Measurements from ENCODE around the gene SLC13A3.

The SLC13A3 gene

DNA sequence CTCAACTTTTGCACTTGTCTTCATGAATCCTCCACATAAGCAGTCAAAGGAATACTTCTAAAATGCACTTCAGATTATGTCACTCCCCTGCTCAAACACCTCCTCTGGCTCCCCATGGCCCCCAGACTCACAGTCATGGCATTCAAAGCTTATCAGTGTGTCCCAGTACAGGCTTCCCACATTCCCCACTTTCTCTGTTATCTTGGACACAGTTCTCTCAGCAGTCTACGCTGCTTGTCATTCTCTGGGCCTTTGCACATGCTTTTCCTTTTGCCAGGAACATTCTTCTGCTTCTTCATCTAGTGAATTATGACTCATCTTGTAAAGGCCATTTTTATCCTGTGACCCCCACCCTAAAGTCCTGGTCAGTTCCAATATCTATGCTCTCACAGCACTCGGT is 31.8 kb downstream of the SLC13A3 start:
- no peak for ATAC-seq
- Mint-ChIP-seq H3K27me3 (peaks cover 20% of the 10 kb centered on the region), H3K4me3 (no peak overlapping the region), H3K9me3 (peaks cover 14% of the 10 kb centered on the region), H3K4me1 (no peaks in the 10 kb centered on the region), H3K27ac (no peak overlapping the region), H3K36me3 (peaks cover 5% of the 10 kb centered on the region)

GRCh38 chr20:46618316-46619100 is 32.8 kb downstream of the SLC13A3 start:
- no peak for ATAC-seq
- H3K9me3 Mint-ChIP-seq: peaks cover 7% of the 10 kb centered on the region
- no peak overlapping the region for H3K4me3 Mint-ChIP-seq
- no peaks in the 10 kb centered on the region for H3K36me3 Mint-ChIP-seq
- H3K27ac Mint-ChIP-seq: no peak overlapping the region
- H3K4me1 Mint-ChIP-seq: no peaks in the 10 kb centered on the region
- peaks cover 15% of the 10 kb centered on the region for H3K27me3 Mint-ChIP-seq

- H3K27me3 Mint-ChIP-seq: peaks cover 37% of the 10 kb centered on the region
These were observed 36.8 kb downstream of the SLC13A3 start for GRCh38 chr20:46614503-46614902.

DNA sequence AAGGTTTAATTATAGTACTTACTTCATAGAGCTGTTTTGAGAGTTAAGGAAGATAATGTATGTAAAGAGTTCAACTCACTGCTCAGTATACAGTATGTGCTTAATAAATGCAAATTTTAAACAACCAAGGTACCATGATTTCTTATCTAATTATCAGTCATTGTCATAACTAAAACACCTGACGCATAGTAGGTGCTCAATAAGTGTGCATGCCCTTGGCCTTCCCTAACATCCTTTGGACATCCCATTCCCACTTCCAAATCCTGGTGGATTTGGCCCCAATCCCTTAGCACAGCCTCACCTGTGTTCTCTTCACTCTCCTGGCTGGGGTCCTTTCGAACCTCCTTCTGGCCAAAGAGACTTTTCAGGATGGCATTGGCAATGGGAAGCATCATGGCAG is 41.1 kb downstream of the SLC13A3 start:
- Mint-ChIP-seq H3K36me3 (no peaks in the 10 kb centered on the region), H3K27ac (no peak overlapping the region), H3K9me3 (no peaks in the 10 kb centered on the region), H3K4me1 (no peaks in the 10 kb centered on the region), H3K27me3 (peaks cover 31% of the 10 kb centered on the region), H3K4me3 (no peak overlapping the region)
- ATAC-seq: no peak

More at GRCh38 chr20:46614503-46614902, 36.8 kb downstream of the SLC13A3 start:
- Mint-ChIP-seq H3K9me3 (peaks cover 6% of the 10 kb centered on the region), H3K4me1 (no peaks in the 10 kb centered on the region), H3K36me3 (no peaks in the 10 kb centered on the region), H3K4me3 (no peak overlapping the region), H3K27ac (no peak overlapping the region)
- no peak for ATAC-seq

DNA sequence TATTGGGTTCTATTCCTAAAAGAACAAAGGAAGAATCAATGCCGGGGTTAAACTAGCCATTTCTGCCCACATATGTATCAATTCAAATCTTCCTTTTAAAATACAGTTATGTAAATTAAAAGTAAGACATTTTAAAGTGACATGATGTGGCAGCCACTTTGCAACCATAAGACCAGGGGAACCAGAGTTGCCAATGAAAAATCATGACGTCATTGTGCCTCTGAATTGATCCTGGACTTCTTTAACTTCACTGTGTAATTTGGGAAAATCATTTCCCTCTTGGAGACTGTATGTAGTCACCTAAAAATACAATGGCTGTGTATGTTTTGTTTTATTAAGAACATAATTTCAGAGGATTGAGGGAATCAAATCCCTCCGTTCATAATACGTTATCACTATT is 42.2 kb downstream of the SLC13A3 start:
- H3K9me3 Mint-ChIP-seq: no peaks in the 10 kb centered on the region
- no peak overlapping the region for H3K27ac Mint-ChIP-seq
- no peak overlapping the region for H3K4me3 Mint-ChIP-seq
- H3K4me1 Mint-ChIP-seq: peaks cover 3% of the 10 kb centered on the region
- peaks cover 31% of the 10 kb centered on the region for H3K27me3 Mint-ChIP-seq
- ATAC-seq: no peak
- no peaks in the 10 kb centered on the region for H3K36me3 Mint-ChIP-seq

- no peak overlapping the region for H3K27ac Mint-ChIP-seq
- H3K9me3 Mint-ChIP-seq: no peaks in the 10 kb centered on the region
- ATAC-seq: no peak
- no peak overlapping the region for H3K4me3 Mint-ChIP-seq
- H3K36me3 Mint-ChIP-seq: no peaks in the 10 kb centered on the region
- H3K27me3 Mint-ChIP-seq: peaks cover 21% of the 10 kb centered on the region
- peaks cover 6% of the 10 kb centered on the region for H3K4me1 Mint-ChIP-seq
These were observed 43.3 kb downstream of the SLC13A3 start for GRCh38 chr20:46607849-46608497.

DNA sequence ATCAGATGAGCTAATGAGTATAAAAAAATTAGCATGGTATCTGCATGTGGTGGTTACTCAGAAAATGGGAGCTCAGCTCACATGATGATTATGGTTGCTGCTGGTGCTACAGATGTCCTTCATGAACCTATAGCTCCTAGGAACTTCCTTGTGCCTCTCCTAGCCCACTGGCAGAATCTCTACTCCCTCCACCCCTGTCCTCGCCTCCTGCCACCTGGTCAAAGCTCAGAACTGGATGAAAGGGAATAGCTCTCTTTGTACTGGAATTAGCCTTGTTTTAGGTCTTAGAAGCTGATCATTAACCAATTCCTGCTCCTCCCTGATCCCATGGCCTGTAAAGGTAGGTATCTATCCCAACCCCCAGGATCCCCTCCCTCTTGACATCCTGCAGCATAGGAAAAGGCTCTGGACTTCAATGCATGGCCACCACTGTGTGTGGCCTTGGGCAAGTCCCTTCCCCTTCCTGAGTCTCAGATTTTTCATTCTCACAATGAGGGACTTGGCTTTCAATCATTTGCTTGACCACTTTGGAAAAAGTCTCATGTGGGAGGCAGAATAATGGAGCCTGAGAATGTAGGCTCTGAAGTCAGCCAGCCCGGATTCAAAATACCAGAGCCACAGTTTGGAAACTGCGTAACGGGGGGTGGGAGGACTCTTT is 43.9 kb downstream of the SLC13A3 start:
- Mint-ChIP-seq H3K4me3 (no peak overlapping the region), H3K4me1 (peaks cover 6% of the 10 kb centered on the region), H3K9me3 (no peaks in the 10 kb centered on the region), H3K27me3 (peaks cover 20% of the 10 kb centered on the region), H3K36me3 (no peaks in the 10 kb centered on the region), H3K27ac (no peak overlapping the region)
- ATAC-seq: no peak

GRCh38 chr20:46606817-46607190 is 44.5 kb downstream of the SLC13A3 start:
- Mint-ChIP-seq H3K9me3 (no peaks in the 10 kb centered on the region), H3K27ac (no peak overlapping the region), H3K27me3 (peaks cover 17% of the 10 kb centered on the region), H3K36me3 (no peaks in the 10 kb centered on the region), H3K4me1 (peaks cover 6% of the 10 kb centered on the region), H3K4me3 (no peak overlapping the region)
- ATAC-seq: no peak

DNA sequence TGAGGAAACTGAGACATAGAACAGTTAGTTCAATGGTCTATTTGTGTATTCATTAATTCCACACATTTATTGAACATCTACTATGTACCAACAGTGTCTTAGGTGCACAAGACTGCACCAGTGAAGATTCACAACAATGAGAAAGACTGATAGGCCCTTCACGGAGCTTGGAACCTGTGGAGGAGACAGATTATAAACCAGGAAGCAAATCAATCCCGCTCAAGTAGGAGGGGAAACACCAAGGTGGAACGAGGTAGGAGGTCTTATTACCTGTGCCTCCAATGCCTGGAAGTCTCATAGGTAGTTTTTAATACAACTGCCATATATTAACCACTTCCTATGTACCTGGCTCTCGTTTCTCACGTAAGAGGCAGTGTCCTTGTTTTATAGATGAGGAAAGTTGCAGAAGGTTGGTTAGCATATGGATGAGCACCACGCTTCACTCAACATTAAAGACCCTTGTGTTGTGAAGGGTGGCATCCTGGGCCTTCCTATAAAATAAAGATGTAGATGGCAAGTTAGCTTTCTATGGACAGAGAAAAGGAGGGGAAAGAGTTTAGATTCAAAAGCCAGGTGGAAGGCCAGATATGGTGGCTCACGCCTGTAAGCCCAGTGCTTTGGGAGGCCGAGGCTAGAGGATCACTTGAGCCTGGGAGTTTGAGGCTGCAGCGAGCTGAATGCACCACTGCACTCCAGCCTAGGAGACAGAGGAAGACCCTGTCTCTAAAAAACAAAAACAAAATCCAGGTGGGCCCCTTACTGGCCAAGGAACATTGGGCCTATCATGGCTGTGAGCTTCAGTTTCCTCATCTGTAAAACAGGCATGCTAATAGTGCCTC is 45.1 kb downstream of the SLC13A3 start:
- Mint-ChIP-seq H3K9me3 (peaks cover 3% of the 10 kb centered on the region), H3K4me3 (no peak overlapping the region), H3K27ac (no peak overlapping the region), H3K36me3 (no peaks in the 10 kb centered on the region), H3K27me3 (peaks cover 17% of the 10 kb centered on the region), H3K4me1 (peaks cover 6% of the 10 kb centered on the region)
- ATAC-seq: no peak

DNA sequence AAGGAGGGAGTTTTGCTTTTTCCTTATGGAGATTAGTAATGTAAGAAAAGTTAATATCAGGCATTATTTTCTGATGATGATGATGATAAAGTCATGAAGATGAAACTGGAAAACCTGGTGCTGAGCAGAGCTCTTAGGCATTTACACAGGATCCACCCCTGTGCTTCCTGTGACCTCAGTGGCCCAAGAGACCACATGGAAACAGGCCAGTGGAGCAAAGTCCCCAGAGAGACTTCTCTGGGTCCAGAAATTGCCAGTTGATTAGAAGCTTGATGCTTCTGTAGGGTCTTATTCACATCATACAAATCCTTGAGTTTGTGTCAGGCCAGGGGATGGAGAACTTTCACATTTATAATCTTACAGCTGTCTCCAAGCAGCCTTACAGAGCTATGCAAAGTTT is 46.1 kb downstream of the SLC13A3 start:
- no peak for ATAC-seq

GRCh38 chr20:46604551-46605133 is 46.6 kb downstream of the SLC13A3 start:
- Mint-ChIP-seq H3K9me3 (peaks cover 8% of the 10 kb centered on the region), H3K4me1 (peaks cover 6% of the 10 kb centered on the region), H3K27me3 (peaks cover 24% of the 10 kb centered on the region), H3K27ac (no peak overlapping the region), H3K4me3 (no peak overlapping the region), H3K36me3 (no peaks in the 10 kb centered on the region)
- ATAC-seq: no peak

More for the DNA sequence above, 46.1 kb downstream of the SLC13A3 start:
- Mint-ChIP-seq H3K4me1 (peaks cover 6% of the 10 kb centered on the region), H3K27me3 (peaks cover 19% of the 10 kb centered on the region), H3K9me3 (peaks cover 4% of the 10 kb centered on the region), H3K27ac (no peak overlapping the region), H3K4me3 (no peak overlapping the region), H3K36me3 (no peaks in the 10 kb centered on the region)

DNA sequence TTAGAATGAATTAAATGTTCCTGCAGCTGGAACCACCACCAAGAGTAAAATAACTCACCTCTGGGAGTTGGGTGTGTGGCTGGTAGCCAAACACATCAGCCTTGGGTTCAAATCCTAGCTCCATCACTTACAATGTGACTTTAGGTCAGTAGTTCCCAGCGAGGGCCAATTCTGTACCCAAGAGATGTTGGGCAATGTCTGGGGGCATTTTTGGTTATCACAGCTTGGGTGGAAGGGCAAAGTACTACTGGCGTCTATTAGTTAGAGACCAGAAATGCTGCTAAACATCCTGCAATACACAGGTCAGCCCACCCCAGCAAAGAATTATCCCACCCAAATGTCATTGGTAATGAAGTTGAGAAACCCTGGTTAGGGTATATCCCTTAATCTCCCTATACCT is 48.8 kb downstream of the SLC13A3 start:
- Mint-ChIP-seq H3K36me3 (no peaks in the 10 kb centered on the region), H3K4me3 (no peak overlapping the region), H3K4me1 (peaks cover 6% of the 10 kb centered on the region), H3K27me3 (peaks cover 37% of the 10 kb centered on the region), H3K9me3 (peaks cover 8% of the 10 kb centered on the region), H3K27ac (no peak overlapping the region)
- no peak for ATAC-seq

DNA sequence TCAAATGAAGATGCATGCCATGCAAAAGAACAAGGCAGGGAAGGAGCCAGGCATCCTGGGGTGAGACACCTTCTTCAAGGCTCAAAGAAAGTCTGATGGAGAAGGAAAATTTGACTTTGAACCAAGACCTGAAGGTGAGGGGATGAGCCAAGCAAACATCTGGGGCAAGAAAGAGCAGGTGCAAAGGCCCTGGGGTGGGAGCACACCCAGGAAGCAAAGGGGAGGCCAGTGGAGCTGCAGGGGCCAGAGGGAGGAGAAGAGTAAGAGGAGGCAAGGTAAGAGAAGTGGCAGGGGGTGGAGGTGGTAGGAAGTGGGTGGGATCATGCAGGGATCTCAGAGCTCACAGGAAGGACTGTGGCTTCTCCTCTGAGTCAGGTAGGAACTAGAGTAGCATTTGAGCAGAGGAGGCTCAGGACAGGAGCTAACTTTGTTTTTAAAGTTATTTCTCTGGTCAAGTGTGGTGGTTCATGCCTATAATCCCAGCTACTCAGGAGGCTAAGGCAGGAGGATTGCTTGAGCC is 49.6 kb downstream of the SLC13A3 start:
- no peak overlapping the region for H3K27ac Mint-ChIP-seq
- H3K36me3 Mint-ChIP-seq: no peaks in the 10 kb centered on the region
- peaks cover 6% of the 10 kb centered on the region for H3K4me1 Mint-ChIP-seq
- H3K9me3 Mint-ChIP-seq: peaks cover 8% of the 10 kb centered on the region
- H3K27me3 Mint-ChIP-seq: peaks cover 37% of the 10 kb centered on the region
- no peak for ATAC-seq
- H3K4me3 Mint-ChIP-seq: no peak overlapping the region

DNA sequence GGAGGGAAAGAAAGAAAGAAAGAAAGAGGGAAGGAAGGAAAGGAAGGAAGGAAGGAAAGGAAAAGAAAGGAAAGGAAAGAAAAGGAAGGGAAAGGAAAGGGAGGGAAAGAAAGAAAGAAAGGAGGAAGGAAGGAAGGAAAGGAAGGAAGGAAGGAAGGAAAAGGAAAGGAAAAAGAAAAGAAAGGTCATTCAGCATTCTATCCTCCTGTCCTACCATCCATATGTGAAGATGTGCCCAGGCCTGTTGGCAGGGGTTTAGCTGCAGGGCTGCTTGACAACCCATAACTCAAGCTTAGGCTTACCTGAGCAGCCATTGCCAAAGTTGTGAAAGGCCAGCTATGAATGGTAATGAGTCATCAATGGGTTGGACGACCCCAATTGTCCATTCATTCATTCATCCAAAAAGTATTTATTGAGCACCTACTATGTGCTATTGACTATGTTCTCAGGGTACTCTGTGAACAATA is 50.9 kb downstream of the SLC13A3 start:
- H3K4me1 Mint-ChIP-seq: peaks cover 6% of the 10 kb centered on the region
- no peak overlapping the region for H3K27ac Mint-ChIP-seq
- no peaks in the 10 kb centered on the region for H3K36me3 Mint-ChIP-seq
- no peak overlapping the region for H3K4me3 Mint-ChIP-seq
- H3K9me3 Mint-ChIP-seq: peaks cover 8% of the 10 kb centered on the region
- peaks cover 46% of the 10 kb centered on the region for H3K27me3 Mint-ChIP-seq
- no peak for ATAC-seq

Measured in stimulated activated memory B cell treated with anti-CD40 and anti-IgM and Interleukin-4, amounts not matched to agents 10 μg/mL and 1 μg/mL and 100 μg/mL, for 72 hours (primary cell).